HG03565 (cell line): ENCODE results near the gene NEK10.
"Not testable (repeated sequence)": the region's sequence is repeated elsewhere in the genome, so short reads cannot be mapped to it uniquely, and the experiment has no call there.

Experiments
- ATAC-seq: cut with Tn5 transposase; IDR thresholded peaks from one replicate; pipeline ENCODE4 v1.9.1; 2021; ENCODE audit warnings: mild to moderate bottlenecking, moderate library complexity; ENCODE audit not compliant: unreplicated experiment

The NEK10 gene

GRCh38 chr3:27317096-27317495, 52.1 kb downstream of the NEK10 start:
- no peak for ATAC-seq

- ATAC-seq: no peak
Observed at GRCh38 chr3:27315003-27315402, 54.2 kb downstream of the NEK10 start.

GRCh38 chr3:27312044-27312668, 57.0 kb downstream of the NEK10 start:
- peak; percentile 93 for ATAC-seq

- no peak for ATAC-seq
Observed at GRCh38 chr3:27311400-27311799, 57.8 kb downstream of the NEK10 start.

GRCh38 chr3:27310688-27311087, 58.5 kb downstream of the NEK10 start:
- ATAC-seq: no peak

GRCh38 chr3:27307566-27307965, 61.6 kb downstream of the NEK10 start:
- ATAC-seq: no peak

- no peak for ATAC-seq
Observed at GRCh38 chr3:27302891-27303290, 66.3 kb downstream of the NEK10 start.

- not testable (repeated sequence) for ATAC-seq
Observed at GRCh38 chr3:27298981-27299380, 70.2 kb downstream of the NEK10 start.

GRCh38 chr3:27293939-27294338, 75.2 kb downstream of the NEK10 start:
- ATAC-seq: no peak

GRCh38 chr3:27290760-27291159, 78.4 kb downstream of the NEK10 start:
- ATAC-seq: no peak

GRCh38 chr3:27289769-27290413, 79.3 kb downstream of the NEK10 start:
- ATAC-seq: no peak

- ATAC-seq: no peak
Observed at GRCh38 chr3:27287052-27287451, 82.1 kb downstream of the NEK10 start.

GRCh38 chr3:27286467-27286866, 82.7 kb downstream of the NEK10 start:
- not testable (repeated sequence) for ATAC-seq

- ATAC-seq: no peak
Observed at GRCh38 chr3:27285668-27286067, 83.5 kb downstream of the NEK10 start.

GRCh38 chr3:27281671-27282150, 87.5 kb downstream of the NEK10 start:
- no peak for ATAC-seq

- ATAC-seq: no peak
Observed at GRCh38 chr3:27279123-27279522, 90.1 kb downstream of the NEK10 start.

GRCh38 chr3:27278383-27279055, 90.7 kb downstream of the NEK10 start:
- ATAC-seq: no peak

- no peak for ATAC-seq
Observed at GRCh38 chr3:27275441-27275990, 93.7 kb downstream of the NEK10 start.

- no peak for ATAC-seq
Observed at GRCh38 chr3:27271890-27272289, 97.3 kb downstream of the NEK10 start.

GRCh38 chr3:27254896-27255295, 114.3 kb downstream of the NEK10 start:
- no peak for ATAC-seq

GRCh38 chr3:27253831-27254230, 115.4 kb downstream of the NEK10 start:
- ATAC-seq: peak; percentile 85

GRCh38 chr3:27253391-27253790, 115.8 kb downstream of the NEK10 start:
- ATAC-seq: no peak
